HEK293 (cell line): ENCODE data around the gene TBC1D16.

Experiments
- CTCF ChIP-seq: fragments of 450-650 bp; formaldehyde crosslinking; IDR thresholded peaks from 2 replicates; pipeline ENCODE4 v1.5.1; 2016; ENCODE audit warnings: missing biosample characterization, missing genetic modification characterization
- MYNN ChIP-seq: fragments of 450-650 bp; formaldehyde crosslinking; IDR thresholded peaks from 2 replicates; pipeline ENCODE4 v1.5.1; 2016; ENCODE audit warnings: missing biosample characterization, missing genetic modification characterization, borderline replicate concordance
- MZF1 ChIP-seq: fragments of 450-650 bp; formaldehyde crosslinking; IDR thresholded peaks from 2 replicates; pipeline ENCODE4 v1.5.1; 2017; ENCODE audit warnings: missing biosample characterization, missing genetic modification characterization, borderline replicate concordance
- REPIN1 ChIP-seq: fragments of 450-650 bp; formaldehyde crosslinking; IDR thresholded peaks from 2 replicates; pipeline ENCODE4 v1.5.1; 2017; ENCODE audit warnings: missing biosample characterization, missing genetic modification characterization, low read depth
- REST ChIP-seq: fragments of 450-650 bp; formaldehyde crosslinking; IDR thresholded peaks from 2 replicates; pipeline ENCODE4 v1.5.1; 2016; ENCODE audit warnings: missing biosample characterization, missing genetic modification characterization
- YY1 ChIP-seq: fragments of 450-650 bp; formaldehyde crosslinking; IDR thresholded peaks from 2 replicates; pipeline ENCODE4 v1.5.1; 2018; ENCODE audit warnings: missing biosample characterization, missing genetic modification characterization
- ZBTB11 ChIP-seq: fragments of 450-650 bp; formaldehyde crosslinking; conservative IDR thresholded peaks from 2 replicates; pipeline ENCODE4 v1.5.1; 2016; ENCODE audit warnings: low read depth, missing biosample characterization, missing genetic modification characterization
- ZBTB44 ChIP-seq: fragments of 450-650 bp; IDR thresholded peaks from 2 replicates; pipeline ENCODE4 v1.5.1; 2018; ENCODE audit warnings: missing biosample characterization, mild to moderate bottlenecking, missing genetic modification characterization
- ZNF121 ChIP-seq: fragments of 450-650 bp; formaldehyde crosslinking; IDR thresholded peaks from 2 replicates; pipeline ENCODE4 v1.5.1; 2016; ENCODE audit warnings: missing biosample characterization, missing genetic modification characterization
- ZNF416 ChIP-seq: fragments of 450-650 bp; formaldehyde crosslinking; IDR thresholded peaks from 2 replicates; pipeline ENCODE4 v1.5.1; 2016; ENCODE audit warnings: missing biosample characterization, missing genetic modification characterization
- ZNF785 ChIP-seq: fragments of 450-650 bp; formaldehyde crosslinking; IDR thresholded peaks from 2 replicates; pipeline ENCODE4 v1.5.1; 2016; ENCODE audit warnings: missing biosample characterization, missing genetic modification characterization
- ZNF791 ChIP-seq: fragments of 450-650 bp; formaldehyde crosslinking; IDR thresholded peaks from 2 replicates; pipeline ENCODE4 v1.5.1; 2016; ENCODE audit warnings: missing biosample characterization, missing genetic modification characterization
- ZSCAN23 ChIP-seq: fragments of 450-650 bp; formaldehyde crosslinking; IDR thresholded peaks from 2 replicates; pipeline ENCODE4 v1.5.1; 2016; ENCODE audit warnings: missing biosample characterization, missing genetic modification characterization
- TF ChIP-seq, protein P1 (sequence below): IDR thresholded peaks from 2 replicates; pipeline ENCODE4 v1.6.1; 2011; ENCODE audit warnings: mild to moderate bottlenecking, low read depth, low read length, borderline replicate concordance

DNA sequence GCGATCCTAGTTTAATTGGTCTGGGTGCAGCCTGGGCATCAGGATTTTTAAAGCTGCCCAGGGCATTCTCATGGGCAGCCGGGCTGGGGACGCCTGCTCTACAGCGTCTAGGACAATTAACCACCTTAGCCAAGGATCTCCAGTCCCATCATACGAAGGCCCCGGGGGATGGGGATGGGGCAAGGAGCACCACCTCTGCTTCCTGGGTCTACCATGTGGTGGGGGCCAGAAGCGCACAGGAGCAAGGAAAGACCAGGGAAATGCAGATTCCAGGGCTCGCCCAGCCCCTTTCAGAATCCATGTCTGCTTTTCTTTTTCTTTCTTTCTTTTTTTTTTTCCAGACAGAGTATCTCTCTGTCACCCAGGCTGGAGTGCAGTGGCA lies 29.3 kb downstream of the TBC1D16 start:
- no peak for TF ChIP-seq ZNF785 (tag by site-specific recombination)
- TF ChIP-seq ZNF791 (tag by site-specific recombination), result no peak
- no peak for TF ChIP-seq REST (tag by site-specific recombination)
- TF ChIP-seq MZF1, result no peak
- TF ChIP-seq, protein P1, sequence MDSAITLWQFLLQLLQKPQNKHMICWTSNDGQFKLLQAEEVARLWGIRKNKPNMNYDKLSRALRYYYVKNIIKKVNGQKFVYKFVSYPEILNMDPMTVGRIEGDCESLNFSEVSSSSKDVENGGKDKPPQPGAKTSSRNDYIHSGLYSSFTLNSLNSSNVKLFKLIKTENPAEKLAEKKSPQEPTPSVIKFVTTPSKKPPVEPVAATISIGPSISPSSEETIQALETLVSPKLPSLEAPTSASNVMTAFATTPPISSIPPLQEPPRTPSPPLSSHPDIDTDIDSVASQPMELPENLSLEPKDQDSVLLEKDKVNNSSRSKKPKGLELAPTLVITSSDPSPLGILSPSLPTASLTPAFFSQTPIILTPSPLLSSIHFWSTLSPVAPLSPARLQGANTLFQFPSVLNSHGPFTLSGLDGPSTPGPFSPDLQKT, result no peak
- no peak for TF ChIP-seq CTCF
- TF ChIP-seq YY1, result no peak
- TF ChIP-seq ZNF416 (tag by site-specific recombination), result no peak
- TF ChIP-seq ZBTB44 (tag by site-specific recombination), result no peak
- no peak for TF ChIP-seq MYNN
- no peak for TF ChIP-seq ZBTB11 (tag by site-specific recombination)
- no peak for TF ChIP-seq ZNF121
- TF ChIP-seq REPIN1 (tag by site-specific recombination), result no peak
- no peak for TF ChIP-seq ZSCAN23 (tag by site-specific recombination)
